ENCODE results near the gene ABCC2.

DNA sequence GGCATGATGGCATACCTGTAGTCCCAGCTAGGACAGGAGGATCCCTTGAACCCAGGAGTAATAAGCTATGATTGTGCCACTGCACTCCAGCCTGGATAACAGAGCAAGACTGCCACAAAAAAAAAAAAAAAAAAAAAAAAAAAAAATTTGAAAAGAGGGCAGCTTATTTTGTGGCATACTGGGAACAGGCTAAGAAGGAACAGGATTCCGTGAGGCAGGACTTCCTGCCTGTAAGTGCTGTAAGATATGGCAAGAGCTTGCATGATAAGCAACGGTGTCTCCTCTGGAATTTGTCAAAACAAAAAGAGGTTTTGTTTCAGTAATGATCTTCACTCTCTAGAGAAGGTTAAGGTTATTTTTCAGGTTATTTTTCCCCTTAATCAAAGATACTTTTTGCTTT lies 101.1 kb downstream of the ABCC2 start:
- no peak for TF ChIP-seq EZH2 (IDR thresholded peaks at IDR 0.05; ENCODE audit: low read length)
- TF ChIP-seq, protein P1, sequence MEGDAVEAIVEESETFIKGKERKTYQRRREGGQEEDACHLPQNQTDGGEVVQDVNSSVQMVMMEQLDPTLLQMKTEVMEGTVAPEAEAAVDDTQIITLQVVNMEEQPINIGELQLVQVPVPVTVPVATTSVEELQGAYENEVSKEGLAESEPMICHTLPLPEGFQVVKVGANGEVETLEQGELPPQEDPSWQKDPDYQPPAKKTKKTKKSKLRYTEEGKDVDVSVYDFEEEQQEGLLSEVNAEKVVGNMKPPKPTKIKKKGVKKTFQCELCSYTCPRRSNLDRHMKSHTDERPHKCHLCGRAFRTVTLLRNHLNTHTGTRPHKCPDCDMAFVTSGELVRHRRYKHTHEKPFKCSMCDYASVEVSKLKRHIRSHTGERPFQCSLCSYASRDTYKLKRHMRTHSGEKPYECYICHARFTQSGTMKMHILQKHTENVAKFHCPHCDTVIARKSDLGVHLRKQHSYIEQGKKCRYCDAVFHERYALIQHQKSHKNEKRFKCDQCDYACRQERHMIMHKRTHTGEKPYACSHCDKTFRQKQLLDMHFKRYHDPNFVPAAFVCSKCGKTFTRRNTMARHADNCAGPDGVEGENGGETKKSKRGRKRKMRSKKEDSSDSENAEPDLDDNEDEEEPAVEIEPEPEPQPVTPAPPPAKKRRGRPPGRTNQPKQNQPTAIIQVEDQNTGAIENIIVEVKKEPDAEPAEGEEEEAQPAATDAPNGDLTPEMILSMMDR (optimal IDR thresholded peaks at IDR 0.05 in 1 of 3, IDR thresholded peaks at IDR 0.05 in 1 of 3, conservative IDR thresholded peaks at IDR 0.05 in 1 of 3; ENCODE audit: extremely low read depth in 1 of 3, insufficient read depth in 2 of 3, low read length in 3 of 3), result no peak

Measured in keratinocyte (primary cell).